ENCODE data around the gene NCOR2.

Gene NCOR2

GRCh38 chr12:124610021-124610612 is 42.7 kb upstream of the NCOR2 start:
- TF ChIP-seq POLR2AphosphoS5 (IDR thresholded peaks at IDR 0.05; ENCODE audit: borderline replicate concordance, low read depth, low read length), result no peak
- no peak for TF ChIP-seq EZH2 (IDR thresholded peaks at IDR 0.05)
- no peak for TF ChIP-seq FOXP2 (optimal IDR thresholded peaks at IDR 0.05; ENCODE audit: control extremely low read depth, extremely low read length, insufficient read depth)
- Histone ChIP-seq H3K9ac (ENCODE audit: insufficient read length) (no peak overlapping the region), H3K4me3 (no peak overlapping the region), H3K36me3 (ENCODE audit: insufficient read depth, low read length) (no peaks in the 10 kb centered on the region), H3K9me3 (ENCODE audit: low read depth, low read length) (no peaks in the 10 kb centered on the region), H3K27ac (no peak overlapping the region)
- DNase-seq (ENCODE audit: low read depth, low spot score), result no peak

GRCh38 chr12:124609041-124609989 is 41.9 kb upstream of the NCOR2 start:
- no peak overlapping the region for H3K9ac ChIP-seq (ENCODE audit: insufficient read length)
- no peak overlapping the region for H3K27ac ChIP-seq
- H3K9me3 ChIP-seq (ENCODE audit: low read depth, low read length), result no peaks in the 10 kb centered on the region
- H3K36me3 ChIP-seq (ENCODE audit: insufficient read depth, low read length), result no peaks in the 10 kb centered on the region
- TF ChIP-seq EZH2 (IDR thresholded peaks at IDR 0.05) (no peak), FOXP2 (optimal IDR thresholded peaks at IDR 0.05; ENCODE audit: control extremely low read depth, extremely low read length, insufficient read depth) (no peak), POLR2AphosphoS5 (IDR thresholded peaks at IDR 0.05; ENCODE audit: borderline replicate concordance, low read depth, low read length) (no peak; the same call in 1 of the 2 replicates)
- DNase-seq (ENCODE audit: low read depth, low spot score), result peak; percentile 5
- H3K4me3 ChIP-seq, result peak overlapping the region; percentile 34

- Histone ChIP-seq H3K36me3 (ENCODE audit: insufficient read depth, low read length) (no peaks in the 10 kb centered on the region), H3K9ac (ENCODE audit: insufficient read length) (no peak overlapping the region), H3K27ac (no peak overlapping the region), H3K4me3 (peak overlapping the region; percentile 34; the same call in 1 of the 2 replicates), H3K9me3 (ENCODE audit: low read depth, low read length) (no peaks in the 10 kb centered on the region)
- TF ChIP-seq POLR2AphosphoS5 (IDR thresholded peaks at IDR 0.05; ENCODE audit: borderline replicate concordance, low read depth, low read length) (no peak), FOXP2 (optimal IDR thresholded peaks at IDR 0.05; ENCODE audit: control extremely low read depth, extremely low read length, insufficient read depth) (no peak), EZH2 (IDR thresholded peaks at IDR 0.05) (no peak)
- DNase-seq (ENCODE audit: low read depth, low spot score), result no peak
Observed at GRCh38 chr12:124608450-124608870, 41.0 kb upstream of the NCOR2 start.

DNA sequence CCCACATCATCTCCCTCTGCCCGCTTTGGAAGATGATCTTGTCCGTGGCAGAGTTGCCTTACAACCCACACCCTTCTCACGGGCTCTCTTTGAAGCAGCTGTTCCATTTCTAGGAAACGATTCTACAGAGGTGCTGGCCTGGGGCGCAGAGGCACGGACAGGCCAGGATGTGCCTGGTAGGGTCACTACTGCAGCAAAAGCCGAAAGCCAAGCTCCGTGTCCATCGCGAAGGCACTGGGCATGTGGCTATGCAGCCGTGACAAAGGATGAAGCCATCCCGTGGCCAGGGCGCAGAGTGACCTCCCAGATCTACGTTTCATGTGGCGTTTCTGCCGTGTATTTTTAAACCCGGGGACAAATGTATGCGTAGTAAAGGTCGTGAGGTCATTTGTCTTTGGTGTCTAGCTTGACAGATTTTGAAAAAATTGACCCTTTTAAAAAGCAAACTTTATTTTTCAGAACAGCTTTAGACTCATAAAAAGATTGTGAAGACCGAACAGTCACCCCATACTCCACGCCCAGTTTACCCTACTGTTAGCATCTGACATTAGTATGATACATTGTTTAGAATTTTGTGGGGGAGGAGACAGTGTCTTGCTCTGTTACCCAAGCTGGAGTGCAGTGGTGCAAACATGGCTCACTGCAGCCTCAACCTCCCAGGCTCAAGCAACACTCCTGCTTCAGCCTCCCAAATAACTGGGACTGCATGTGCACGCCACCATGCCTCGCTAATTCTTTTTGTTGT is 40.4 kb upstream of the NCOR2 start:
- H3K27ac ChIP-seq, result no peak overlapping the region
- no peak for DNase-seq (ENCODE audit: low read depth, low spot score)
- H3K9ac ChIP-seq (ENCODE audit: insufficient read length), result no peak overlapping the region
- TF ChIP-seq POLR2AphosphoS5 (IDR thresholded peaks at IDR 0.05; ENCODE audit: borderline replicate concordance, low read depth, low read length) (no peak), EZH2 (IDR thresholded peaks at IDR 0.05) (no peak), FOXP2 (optimal IDR thresholded peaks at IDR 0.05; ENCODE audit: control extremely low read depth, extremely low read length, insufficient read depth) (no peak)
- H3K36me3 ChIP-seq (ENCODE audit: insufficient read depth, low read length), result no peaks in the 10 kb centered on the region
- H3K4me3 ChIP-seq, result no peak overlapping the region
- H3K9me3 ChIP-seq (ENCODE audit: low read depth, low read length), result no peaks in the 10 kb centered on the region

DNA sequence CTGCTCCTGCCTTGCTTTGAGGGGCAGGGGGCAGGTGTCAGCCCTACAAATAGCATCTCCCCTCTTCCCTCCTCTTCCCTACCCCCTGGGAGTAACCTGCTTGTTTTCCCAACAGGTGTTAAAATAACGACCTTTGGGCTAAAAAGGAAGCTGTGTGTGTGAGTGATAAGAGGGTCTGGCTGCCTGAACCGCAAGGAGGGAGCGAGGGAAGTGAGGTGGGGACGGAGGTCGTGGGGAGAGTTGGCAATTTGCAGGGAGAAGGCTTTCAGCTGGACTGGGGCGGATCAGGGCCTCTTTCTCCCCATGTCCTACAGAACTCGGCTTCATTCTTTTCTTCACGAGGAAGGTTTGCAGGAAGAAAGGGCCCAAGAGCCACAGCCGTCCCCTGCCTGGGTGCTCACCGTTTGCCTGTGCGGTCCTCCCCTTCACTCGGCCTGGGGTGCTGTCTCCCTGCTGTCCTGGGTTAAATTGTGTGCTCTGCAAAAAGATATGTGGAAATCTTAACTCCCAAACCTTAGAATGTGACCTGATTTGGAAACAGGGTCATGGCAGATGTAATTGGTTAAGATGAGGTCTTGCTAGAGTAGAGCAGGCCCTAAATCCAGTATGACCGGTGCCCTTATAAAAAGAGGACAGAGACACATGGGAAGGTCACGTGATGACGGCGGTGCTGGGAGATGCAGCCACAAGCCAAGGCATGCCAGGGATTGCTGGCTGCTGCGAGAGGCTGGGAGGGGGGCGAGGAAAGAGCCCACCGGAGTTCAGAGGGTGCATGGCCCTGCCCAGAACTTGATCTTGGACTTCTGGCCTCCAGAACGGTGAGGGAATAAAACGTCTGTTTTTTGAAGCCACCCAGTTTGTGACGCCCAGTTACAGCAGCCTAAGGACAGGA is 38.7 kb upstream of the NCOR2 start:
- H3K9ac ChIP-seq (ENCODE audit: insufficient read length), result no peak overlapping the region
- no peaks in the 10 kb centered on the region for H3K36me3 ChIP-seq (ENCODE audit: insufficient read depth, low read length)
- TF ChIP-seq EZH2 (IDR thresholded peaks at IDR 0.05) (no peak), FOXP2 (optimal IDR thresholded peaks at IDR 0.05; ENCODE audit: control extremely low read depth, extremely low read length, insufficient read depth) (no peak), POLR2AphosphoS5 (IDR thresholded peaks at IDR 0.05; ENCODE audit: borderline replicate concordance, low read depth, low read length) (no peak)
- H3K27ac ChIP-seq, result no peak overlapping the region
- DNase-seq (ENCODE audit: low read depth, low spot score), result no peak
- H3K9me3 ChIP-seq (ENCODE audit: low read depth, low read length), result no peaks in the 10 kb centered on the region
- no peak overlapping the region for H3K4me3 ChIP-seq

DNA sequence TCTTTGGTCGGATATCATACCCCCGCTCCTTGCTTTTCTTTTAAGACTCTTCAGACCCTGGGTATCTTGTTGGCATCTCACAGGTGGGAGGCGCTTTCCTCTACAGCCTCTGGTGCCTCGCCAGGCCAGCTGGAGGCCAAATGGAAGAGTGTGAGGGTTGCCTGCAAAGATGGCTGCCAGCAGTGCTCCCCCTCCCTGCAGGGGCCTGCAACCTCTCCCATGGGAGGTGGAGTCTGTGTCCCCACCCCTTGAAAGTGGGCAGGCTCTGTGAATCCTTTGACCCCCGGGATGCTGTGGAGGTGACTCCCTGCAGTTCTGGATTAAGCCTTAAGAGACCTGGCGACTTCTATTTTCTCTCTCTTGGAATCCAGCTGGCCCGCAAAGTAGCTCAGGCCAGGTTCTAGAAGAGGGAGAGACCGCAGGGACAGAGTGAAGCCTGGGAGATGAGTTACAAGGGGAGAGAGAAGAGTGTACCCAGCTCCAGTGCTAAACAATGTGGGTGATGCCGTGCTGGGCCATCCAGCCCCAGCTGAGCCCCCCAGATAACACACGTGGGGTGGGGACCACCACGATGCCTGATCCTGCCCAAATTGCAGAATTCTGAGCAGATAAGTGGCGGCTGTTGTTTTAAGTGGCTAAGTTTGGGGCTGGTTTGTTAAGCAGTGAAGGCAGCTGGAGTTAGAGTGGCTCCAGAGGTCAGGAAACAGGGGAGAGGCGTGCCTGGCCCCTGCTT is 37.9 kb upstream of the NCOR2 start:
- H3K9ac ChIP-seq (ENCODE audit: insufficient read length), result no peak overlapping the region
- H3K36me3 ChIP-seq (ENCODE audit: insufficient read depth, low read length), result no peaks in the 10 kb centered on the region
- DNase-seq (ENCODE audit: low read depth, low spot score), result no peak
- no peaks in the 10 kb centered on the region for H3K9me3 ChIP-seq (ENCODE audit: low read depth, low read length)
- H3K4me3 ChIP-seq, result no peak overlapping the region
- TF ChIP-seq EZH2 (IDR thresholded peaks at IDR 0.05) (no peak), POLR2AphosphoS5 (IDR thresholded peaks at IDR 0.05; ENCODE audit: borderline replicate concordance, low read depth, low read length) (no peak), FOXP2 (optimal IDR thresholded peaks at IDR 0.05; ENCODE audit: control extremely low read depth, extremely low read length, insufficient read depth) (no peak)
- H3K27ac ChIP-seq, result no peak overlapping the region

GRCh38 chr12:124604264-124604680 is 36.9 kb upstream of the NCOR2 start:
- Histone ChIP-seq H3K9me3 (ENCODE audit: low read depth, low read length) (no peaks in the 10 kb centered on the region), H3K9ac (ENCODE audit: insufficient read length) (no peak overlapping the region), H3K27ac (no peak overlapping the region), H3K4me3 (no peak overlapping the region), H3K36me3 (ENCODE audit: insufficient read depth, low read length) (no peaks in the 10 kb centered on the region)
- TF ChIP-seq EZH2 (IDR thresholded peaks at IDR 0.05) (no peak), FOXP2 (optimal IDR thresholded peaks at IDR 0.05; ENCODE audit: control extremely low read depth, extremely low read length, insufficient read depth) (no peak), POLR2AphosphoS5 (IDR thresholded peaks at IDR 0.05; ENCODE audit: borderline replicate concordance, low read depth, low read length) (no peak)
- DNase-seq (ENCODE audit: low read depth, low spot score), result no peak

All from SK-N-MC (cell line).